GM18517 (cell line): ENCODE measurements around the gene ATP5F1E.

Experiments used
- ATAC-seq: cut with Tn5 transposase; IDR thresholded peaks from one replicate; pipeline ENCODE4 v1.9.1; 2021; ENCODE audit warnings: mild to moderate bottlenecking, moderate library complexity; ENCODE audit not compliant: unreplicated experiment

Gene ATP5F1E

DNA sequence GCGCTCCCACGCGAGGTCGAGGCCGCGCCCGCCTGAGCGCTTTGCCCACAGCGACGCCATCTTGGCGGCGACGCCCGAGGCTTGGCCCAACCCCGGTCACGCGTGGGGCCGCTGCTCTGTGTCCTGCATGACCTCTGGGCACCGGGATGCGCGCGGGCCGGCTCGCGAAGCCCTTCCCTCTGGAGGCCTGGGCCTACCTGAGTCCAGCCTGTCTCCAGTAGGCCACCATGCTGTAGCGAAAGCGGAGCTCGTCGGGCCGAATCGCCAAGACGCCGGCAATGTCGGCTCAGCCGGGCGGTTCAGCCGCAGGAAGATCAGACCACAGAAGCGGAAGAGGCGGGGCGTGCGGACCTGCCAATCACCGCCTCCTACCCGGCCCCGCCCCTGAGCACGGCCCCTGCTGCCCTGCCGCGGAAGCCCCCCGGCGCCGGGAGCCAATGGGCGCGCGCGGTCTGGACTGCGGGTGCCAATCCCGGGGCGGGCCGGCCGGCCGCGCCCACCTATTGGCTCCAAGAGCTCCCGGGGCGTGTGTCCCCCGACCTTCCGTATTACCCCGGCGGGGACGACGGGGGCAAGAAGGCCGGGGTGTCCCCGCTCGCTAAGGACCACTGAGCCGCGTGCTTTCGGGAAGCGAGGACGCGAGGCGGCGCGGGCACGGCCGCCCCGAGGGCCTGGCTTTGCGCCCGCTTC lies at the start of gene ATP5F1E:
Gene ATP5F1E (minus strand): TSS at position 313 of the 690 bp plus-strand sequence. CDS start 84 bp downstream, at position 229.
- peak; percentile 84 for ATAC-seq

DNA sequence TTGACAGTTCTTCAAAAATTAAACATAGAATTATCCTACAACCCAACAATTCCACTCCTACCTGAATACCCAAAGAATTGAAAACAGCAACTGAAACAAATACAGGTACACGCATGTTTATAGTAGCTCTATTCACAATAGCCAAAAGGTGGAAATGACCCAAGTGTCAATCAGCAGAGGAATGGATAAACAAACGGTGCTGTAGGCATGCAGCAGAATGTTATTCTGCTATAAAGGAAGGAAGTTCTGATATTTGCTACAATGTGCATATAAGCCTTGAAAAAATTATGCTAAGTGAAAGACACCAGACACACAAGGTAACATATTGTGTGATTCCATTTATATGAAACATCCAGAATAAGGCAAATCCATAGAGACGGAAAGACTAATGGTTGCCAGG lies 48.9 kb upstream of the ATP5F1E start:
- no peak for ATAC-seq

DNA sequence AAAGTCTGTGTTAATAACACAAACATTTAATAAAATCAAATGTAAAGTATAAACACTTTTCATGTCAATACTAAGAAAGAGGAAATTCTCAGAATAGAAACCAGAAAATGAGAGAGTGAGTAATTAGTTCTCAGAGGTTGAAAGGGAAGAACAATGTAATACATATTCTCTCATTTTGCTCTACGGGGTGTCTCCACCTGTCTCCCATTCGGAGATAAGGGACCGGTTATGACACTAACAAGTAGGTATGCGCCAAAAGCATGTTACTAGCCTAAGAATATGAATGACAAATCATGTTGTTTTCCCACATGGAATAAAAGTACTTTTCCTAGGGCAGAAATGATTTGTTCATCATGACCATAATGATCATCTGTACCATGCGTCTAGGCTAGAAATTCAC lies 46.1 kb upstream of the ATP5F1E start:
- ATAC-seq, result no peak

DNA sequence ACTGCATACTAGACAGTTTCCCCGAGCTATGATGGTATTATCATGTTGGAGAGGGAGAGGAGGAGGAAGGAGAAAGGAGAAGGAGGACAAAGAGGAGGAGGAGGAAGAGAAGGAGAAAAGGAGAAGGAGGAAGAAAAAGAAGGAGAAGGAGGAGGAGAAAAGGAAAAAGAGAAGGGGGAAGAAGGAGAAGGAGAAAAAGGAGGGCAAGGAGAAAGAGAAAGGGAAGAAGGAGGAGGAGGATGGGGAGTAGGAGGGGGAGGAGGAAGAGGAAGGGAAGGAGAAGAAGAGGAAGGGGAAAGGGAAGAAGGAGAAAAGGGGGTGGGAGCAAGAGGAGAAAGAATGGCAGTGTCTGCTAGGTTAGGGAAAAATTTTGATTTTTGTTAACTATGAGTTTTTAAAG lies 45.6 kb upstream of the ATP5F1E start:
- no peak for ATAC-seq

DNA sequence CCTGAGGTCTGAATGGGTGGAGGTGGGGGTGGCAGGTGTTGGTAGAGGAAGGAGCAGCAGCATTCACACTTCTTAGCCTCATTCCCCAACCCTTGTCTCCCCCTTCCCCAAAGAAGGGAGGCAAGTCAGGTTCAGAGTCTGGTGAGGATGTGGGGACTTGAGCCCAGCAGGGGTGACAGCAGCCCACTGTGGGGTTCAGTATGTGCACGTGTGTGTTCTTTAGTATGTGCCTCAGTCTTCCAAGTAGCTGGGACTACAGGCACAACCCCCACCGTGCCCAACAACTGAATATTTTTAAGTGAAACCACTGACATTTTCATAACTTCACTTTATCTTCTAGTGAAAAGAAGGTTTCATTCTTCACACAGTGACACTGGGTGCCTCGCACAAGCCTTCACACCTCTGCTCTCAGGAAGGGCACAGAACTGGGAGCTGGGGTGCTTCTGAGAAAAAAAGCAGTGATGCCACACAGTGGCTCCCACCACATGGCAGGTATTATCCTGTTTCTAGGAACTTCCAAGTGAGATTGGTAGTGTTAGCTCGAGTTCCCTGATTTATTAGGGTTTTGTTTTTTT lies 43.9 kb upstream of the ATP5F1E start:
- no peak for ATAC-seq

DNA sequence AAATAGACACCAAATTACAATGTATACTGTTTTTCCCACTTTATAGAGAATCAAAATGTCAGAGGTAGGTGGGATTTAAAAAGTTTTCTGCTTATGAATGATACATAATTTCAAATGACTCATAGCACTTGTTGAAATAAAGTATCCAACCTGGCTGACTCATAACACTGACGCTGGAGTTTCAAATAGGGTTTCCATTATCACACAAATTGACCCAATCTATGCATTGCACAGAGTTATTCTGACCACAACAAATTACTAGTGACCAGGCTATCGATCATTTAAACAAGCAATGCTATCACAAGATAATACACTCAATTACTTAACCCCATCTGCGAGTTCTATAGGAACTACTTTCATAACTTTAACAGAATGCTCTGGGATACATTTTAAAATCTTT lies 42.3 kb upstream of the ATP5F1E start:
- ATAC-seq, result no peak

DNA sequence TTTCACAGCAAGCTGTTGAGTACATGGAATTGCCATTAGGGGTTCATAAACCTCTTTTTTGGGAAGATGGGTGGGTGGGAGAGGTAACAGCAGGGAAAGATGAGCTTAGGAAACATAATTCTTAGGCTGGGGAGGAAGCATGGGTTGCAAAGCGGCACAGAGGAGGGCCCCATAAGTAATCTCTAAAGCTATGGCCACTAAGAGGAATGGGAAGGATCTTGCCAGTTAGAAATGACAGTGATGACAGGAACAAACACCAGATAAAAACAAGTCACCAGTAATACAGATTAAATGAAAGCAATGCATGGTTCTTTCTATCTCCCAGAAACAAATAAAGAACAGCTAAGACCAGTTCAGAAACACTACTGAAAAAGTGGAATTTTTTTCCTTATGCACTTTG lies 41.4 kb upstream of the ATP5F1E start:
- ATAC-seq, result no peak

DNA sequence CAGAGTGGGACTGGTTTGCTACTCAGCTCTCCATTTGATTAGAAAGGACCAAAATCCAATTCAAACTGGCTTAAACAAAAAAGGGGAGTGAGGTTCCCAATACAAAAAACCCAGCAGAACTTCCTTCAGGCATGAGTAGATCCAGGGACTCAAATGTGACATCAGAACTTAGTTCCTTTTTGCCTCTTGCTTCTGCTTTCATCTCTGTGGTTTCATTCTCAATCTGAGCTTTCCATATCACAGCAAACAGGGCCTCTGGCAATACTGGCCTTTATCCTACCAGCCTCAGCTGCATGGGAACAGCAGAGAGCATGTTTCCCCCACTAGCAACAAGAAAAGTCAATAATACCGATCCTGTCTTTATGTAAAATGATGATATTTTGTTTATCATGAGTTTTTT lies 39.1 kb upstream of the ATP5F1E start:
- ATAC-seq, result no peak

DNA sequence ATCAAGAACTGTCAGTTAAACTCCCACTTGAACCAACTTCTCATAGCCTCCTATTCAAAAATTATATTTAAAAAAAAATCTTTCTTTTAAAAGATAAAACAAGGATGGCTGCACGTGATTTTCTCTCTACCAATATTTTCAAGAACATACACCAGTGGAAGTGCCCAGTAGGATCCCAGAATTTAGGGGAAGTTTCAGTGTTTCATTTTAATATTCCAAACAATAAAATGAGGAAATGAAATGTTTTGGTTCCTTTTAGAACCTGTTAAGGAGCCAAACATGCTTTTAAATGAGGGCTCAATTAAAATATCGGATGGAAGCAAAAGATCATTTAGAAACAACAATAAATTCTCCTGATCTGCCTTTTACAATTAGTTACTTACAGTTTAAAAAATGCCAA lies 36.9 kb upstream of the ATP5F1E start:
- ATAC-seq, result no peak

DNA sequence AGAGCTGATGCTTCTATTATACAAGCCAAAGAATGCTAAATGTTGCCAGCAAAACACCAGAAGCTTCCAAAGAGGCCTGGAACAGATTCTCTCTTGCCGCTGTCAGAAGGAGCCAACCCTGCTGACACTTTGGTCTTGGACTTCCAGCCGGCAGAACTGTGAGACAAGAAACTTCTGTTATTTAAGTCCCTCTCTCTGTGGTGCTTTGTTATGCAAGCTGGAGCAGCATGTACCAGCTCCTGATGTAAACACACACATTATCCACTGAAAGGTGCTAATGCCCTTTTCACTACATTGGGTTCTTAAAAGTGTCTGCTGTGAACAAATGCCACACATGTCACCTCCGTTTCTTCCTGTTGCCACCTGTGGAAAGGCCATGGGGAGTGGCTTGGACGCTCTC lies 36.4 kb upstream of the ATP5F1E start:
- ATAC-seq, result no peak

DNA sequence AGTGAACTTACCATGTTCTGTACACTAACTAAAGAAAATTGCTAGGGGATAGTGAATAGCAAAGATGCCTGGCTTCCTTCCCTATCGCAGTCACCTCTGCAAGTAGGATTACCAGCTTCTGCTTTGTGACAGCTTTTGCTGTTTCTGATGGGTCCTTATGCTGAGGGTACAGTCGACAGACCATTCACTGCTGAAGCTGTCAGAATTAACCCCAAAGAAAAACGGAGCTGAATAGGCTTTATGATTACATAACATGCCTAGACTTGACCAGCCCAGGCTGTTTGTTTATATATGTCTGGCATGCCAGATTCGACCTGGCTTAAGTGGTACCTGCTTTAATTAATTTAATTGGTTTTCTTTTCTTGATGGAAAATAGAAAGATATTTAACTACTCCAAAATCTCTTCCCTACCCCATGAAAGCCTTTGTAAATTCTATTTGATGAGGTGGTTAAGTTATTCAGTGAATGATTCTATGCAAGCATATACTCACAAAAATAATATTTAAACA lies 32.1 kb upstream of the ATP5F1E start:
- no peak for ATAC-seq

DNA sequence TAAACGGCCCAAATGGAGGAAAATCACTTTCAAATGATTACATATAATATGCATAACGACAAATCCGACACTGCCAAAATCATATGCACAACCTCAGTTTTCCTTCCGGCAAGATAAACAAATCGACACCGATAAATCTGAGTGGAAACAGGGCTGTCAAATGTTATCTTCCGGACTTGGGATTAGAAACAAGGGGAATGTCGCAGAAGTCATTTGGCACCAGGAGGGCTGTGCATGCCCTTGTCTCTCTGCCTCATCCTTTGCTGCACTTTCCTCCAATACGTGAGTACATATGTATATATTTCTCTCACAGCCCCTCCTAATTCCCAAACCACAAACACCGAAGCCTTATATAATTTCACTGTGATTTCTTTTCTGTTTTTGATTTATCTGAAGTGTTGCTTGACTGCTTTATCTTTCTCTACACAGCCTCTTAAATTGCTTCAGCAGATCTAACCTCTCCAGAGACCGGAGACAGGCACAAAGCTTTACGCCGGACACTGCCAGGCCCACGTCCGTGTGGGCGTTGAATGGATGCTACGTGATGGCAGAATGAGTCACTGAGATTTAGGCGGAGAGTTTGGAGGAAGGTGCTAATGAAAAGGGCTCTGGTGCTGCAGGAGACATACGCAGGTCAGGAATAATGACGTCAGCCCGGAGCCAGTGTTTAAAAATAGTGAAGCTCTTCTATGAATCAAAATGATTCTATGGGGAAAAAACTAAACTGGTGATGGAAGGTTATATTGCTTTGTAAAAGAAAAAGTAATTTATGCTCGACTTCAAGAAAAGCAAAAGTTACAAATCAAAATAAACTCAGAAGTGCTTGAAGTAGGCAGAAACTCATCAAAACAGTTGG lies 31.5 kb upstream of the ATP5F1E start:
- ATAC-seq, result no peak

DNA sequence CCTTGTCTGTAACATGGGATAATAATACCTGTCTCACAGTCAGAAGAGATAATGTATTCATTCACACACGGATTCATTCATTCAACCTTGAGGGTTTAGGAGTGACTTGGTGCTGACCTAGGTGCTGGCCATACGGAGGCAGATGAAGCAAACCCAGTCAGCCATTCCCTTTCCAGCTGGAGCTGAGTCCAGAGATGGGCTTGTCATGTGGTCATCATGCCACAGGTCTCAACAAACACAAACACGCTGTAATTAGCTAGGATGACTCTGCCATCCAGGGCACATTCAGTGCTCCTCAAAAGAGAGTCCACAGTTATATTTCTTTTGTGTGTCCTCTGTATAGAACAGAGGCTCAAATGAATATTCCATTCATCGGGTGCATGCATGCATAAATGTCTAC lies 29.9 kb upstream of the ATP5F1E start:
- ATAC-seq, result no peak

DNA sequence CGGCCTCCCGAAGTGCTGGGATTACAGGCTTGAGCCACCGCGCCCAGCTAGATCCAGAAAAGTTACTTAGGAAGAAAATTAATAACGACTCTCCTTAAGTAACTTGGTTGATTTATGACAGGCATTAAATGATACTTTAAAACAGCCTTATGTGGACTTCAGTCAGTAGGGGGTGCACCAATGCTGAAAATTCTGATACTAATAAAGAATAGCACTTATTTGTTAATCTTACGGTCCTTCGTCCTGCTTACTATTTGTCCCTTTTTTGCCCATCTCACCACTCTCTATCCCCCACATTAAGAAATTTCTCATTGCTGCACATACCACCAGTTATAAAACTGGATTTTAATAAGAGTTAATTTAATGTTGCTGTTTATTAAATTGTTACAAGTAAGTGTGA lies 23.2 kb upstream of the ATP5F1E start:
- ATAC-seq, result no peak

DNA sequence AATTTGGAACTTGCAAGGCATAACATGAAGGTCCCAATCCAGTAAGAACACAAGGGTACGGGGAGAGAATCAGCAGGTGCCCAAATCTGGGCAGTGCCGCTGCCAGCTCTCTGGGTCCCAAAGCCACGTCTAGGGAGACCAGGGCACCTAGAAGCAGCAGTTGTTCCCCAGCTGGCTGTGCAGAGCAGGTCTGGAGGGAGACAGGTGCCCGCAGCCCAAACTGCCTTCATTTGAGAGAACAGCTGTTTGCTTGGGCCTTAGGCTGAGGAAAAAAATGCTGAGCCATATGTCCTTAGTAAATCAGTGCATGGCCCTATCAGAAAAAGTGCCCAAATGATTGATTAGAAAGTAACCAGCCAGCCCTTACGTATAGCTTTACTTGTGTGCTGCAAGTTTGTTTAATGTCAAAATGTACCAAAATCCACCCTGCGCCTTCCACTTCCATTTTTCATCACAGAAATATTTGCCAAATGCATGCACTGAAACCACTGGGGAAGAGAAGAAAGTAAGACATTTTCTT lies 19.6 kb upstream of the ATP5F1E start:
- ATAC-seq, result no peak

DNA sequence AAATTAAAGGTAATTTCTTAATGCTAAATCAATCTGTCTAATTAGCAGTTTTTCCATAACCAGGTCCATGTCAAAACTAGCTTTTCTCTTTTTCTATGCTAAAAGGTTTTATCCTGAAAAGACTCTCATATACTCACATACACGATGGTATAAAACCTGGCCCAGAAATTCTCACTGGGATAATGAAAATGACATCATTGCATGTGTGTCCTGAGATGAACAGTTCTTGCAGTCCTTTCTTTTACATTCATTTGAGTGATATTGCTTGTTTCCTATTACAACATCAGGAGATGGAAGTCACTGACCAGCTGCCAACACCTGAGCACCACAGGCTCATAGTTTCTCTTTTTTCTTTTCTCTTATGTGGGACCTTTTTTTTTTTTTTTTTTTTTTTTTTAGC lies 18.3 kb upstream of the ATP5F1E start:
- ATAC-seq, result no peak

DNA sequence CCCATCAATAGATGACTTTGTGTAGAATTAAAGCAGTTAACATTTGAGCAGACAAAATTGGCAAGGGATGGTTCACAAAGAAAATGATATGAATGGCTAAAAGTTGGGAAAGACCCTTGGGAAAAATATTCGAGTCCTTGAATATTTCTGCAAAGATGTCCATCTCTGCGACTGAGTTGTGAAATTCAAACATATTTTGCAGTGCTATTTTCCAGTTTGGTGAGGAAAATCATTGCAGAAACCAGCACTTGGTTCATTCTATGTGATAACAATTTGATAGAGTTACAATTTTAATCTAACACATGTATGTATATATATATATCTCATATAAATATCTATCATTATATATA lies 16.5 kb upstream of the ATP5F1E start:
- no peak for ATAC-seq

DNA sequence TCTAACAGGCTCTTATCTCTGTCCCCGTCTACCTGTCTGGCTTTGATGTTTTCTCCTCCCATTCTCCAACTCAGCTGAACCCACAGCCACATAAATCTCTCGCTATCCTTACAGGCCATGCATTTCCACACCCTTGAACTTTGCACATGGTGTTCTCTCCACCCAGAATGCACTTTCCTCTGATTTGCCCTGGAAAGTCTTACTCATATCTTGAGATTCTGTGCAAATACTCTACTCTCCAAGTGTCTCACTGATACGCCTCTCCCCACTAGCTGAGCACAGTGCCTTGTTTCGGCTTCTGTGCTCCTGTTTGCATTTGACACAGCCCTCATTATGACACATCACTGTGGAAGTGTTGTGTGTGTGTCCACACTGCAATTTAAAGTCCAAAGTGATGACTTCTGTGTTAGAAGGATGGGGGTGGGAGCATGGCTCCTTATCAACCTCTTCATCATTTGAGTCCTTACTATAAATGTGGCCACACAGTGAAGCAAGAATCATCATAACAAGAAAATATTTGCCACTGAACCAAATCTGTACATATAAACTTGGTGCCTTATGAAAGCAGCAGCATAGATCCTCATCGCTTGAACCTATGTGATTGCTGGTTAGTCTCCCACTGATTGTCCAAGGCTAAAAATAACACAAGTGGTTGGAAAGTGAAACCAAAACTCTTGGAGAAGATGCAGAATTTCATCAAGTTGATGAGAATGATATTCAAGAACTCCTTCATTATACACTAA lies 16.0 kb upstream of the ATP5F1E start:
- ATAC-seq, result no peak

DNA sequence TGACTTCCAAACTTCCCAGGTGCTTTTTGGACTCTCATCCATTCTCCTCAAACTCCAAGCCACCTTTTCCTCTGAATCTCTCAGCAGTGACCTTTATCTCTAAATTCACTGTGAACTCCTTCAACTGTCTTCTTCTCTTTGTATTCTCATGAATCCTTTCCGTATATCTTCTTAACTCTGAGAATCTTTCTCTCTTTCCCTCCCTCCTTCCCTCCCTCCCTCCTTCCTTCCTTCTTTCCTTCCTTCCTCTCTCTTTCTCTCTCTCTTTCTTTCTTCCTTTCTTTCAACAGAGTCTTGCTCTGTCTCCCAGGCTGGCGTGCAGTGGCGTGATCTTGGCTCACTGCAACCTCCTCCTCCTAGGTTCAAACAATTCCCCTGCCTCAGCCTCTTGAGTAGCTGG lies 14.7 kb upstream of the ATP5F1E start:
- ATAC-seq, result no peak

DNA sequence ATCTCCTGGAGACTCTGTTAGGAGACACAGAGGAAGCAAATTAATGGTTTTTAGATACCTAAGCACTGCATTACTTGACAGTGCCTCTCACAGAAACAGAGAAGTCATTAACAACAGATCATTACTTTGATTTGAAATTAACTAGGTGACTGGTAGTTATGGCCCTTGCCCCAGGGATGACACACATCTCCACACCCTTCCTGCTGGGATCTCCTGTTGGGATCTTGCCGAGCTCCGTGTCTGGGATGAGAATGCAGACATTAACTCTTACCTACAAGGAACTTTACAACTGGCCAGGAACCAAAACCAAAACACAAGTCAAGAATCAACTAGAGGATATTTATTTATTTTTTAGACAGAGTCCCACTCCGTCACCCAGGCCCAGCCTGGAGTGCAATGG lies 12.7 kb upstream of the ATP5F1E start:
- no peak for ATAC-seq

DNA sequence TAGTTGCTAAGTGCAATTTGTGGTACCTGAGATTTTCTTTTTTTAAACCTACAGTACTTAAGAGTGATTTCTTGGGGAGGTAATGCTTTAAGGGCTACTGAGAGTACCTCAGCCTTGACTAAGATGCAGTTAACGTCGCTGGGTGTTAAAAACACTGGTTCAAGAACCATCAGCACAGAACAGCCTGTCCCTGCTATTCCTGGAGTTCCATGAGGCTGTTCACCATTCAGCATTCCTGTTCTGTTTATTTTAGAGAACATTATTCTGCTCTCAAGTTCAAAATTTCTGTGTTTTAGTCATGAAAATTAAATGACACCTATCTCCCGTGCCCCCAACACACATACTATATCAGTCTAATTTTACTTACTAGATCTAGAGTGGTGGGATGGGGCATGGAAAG lies 12.2 kb upstream of the ATP5F1E start:
- ATAC-seq, result no peak
